Measurements from ENCODE around the gene JAKMIP2. TPM values are rescaled to one million over a fixed set of nuclear protein-coding genes. Genes with fewer than 3 reads are reported as not detected.
A peak's percentile ranks its signal among the peaks of the same experiment; 100 is the strongest.

JAKMIP2 gene
- total and polyA plus RNA-seq, 4 donors, result 0.13 to 1.9 (median 0.42) TPM; not detected in 1

DNA sequence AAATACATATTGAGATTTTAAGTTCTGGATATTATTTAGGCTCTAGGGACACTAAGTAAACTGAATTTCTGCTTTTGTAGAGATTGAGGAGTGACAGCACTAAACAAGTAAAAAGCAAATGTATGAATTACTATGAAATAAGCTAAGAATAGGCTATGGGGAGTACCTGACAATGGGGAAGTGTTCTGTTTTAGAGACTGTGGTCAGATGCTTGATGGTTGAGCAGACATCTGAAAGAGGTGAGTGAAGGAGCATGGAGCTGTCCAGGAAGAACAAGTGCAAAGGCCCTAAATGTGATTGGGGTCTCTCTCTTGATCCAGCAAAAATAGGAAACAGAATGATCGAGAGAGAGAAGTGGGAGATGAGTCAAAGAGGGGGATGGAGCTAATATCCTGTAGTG lies 111.7 kb downstream of the JAKMIP2 start:
- Histone ChIP-seq H3K4me1 (ENCODE audit: control insufficient read depth in 1 of 2, insufficient read depth in 2 of 2, low read length in 2 of 2) (peaks cover 1 to 6% of the 10 kb centered on the region in 2 donors), H3K4me3 (ENCODE audit: low read length in 2 of 2) (no peak overlapping the region), H3K36me3 (ENCODE audit: control insufficient read depth in 1 of 2, insufficient read depth in 2 of 2, low read length in 1 of 2) (no peaks in the 10 kb centered on the region), H3K9me3 (ENCODE audit: control insufficient read depth, low read length) (no peaks in the 10 kb centered on the region), H3K27me3 (ENCODE audit: control insufficient read depth in 1 of 2, insufficient read depth in 2 of 2, low read length in 1 of 2) (no peaks in the 10 kb centered on the region), H3K27ac (ENCODE audit: low read depth in 1 of 2, low read length in 2 of 2) (no peak overlapping the region)
- intact Hi-C loops (cut with DNase I), result no loop called here
- WGBS, 2 donors, result 93 to 100% methylated on average over 1 of the region's 1 CpG
- DNase-seq (no peak), ATAC-seq (ENCODE audit: low FRiP score) (no peak)

GRCh38 chr5:147669169-147669869 lies 113.2 kb downstream of the JAKMIP2 start:
- Histone ChIP-seq H3K27ac (ENCODE audit: low read depth in 1 of 2, low read length in 2 of 2) (no peak overlapping the region), H3K9me3 (ENCODE audit: control insufficient read depth, low read length) (no peaks in the 10 kb centered on the region), H3K36me3 (ENCODE audit: control insufficient read depth in 1 of 2, insufficient read depth in 2 of 2, low read length in 1 of 2) (no peaks in the 10 kb centered on the region), H3K4me3 (ENCODE audit: low read length in 2 of 2) (no peak overlapping the region), H3K4me1 (ENCODE audit: control insufficient read depth in 1 of 2, insufficient read depth in 2 of 2, low read length in 2 of 2) (peaks cover 1 to 6% of the 10 kb centered on the region in 2 donors), H3K27me3 (ENCODE audit: control insufficient read depth in 1 of 2, insufficient read depth in 2 of 2, low read length in 1 of 2) (no peaks in the 10 kb centered on the region)
- WGBS, 2 donors, result 8 to 10% methylated on average over 9 of the region's 9 CpGs
- DNase-seq, result no peak
- intact Hi-C loops (cut with DNase I), result no loop called here
- ATAC-seq (ENCODE audit: low FRiP score), result peak; percentile 24

DNA sequence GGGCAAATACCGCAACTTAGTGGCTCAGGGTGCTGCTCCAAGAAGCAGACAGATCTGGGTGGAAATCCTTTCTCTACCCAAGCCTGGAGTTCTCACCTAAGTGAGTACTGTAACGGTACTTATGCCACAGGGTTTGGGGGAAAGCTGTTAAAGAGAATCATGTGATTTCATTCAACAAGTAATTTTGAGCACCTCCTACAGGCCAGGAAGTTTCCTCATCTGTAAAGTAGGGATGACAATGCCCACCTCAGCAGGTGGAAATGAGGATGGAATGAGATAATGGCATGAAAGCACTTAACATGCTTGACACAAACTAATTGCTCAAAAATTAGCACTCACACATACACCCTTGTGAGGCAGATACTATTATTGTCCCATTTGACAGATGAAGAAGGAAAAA lies 114.1 kb downstream of the JAKMIP2 start:
- H3K27me3 ChIP-seq (ENCODE audit: control insufficient read depth in 1 of 2, insufficient read depth in 2 of 2, low read length in 1 of 2), result no peaks in the 10 kb centered on the region
- H3K27ac ChIP-seq (ENCODE audit: low read depth in 1 of 2, low read length in 2 of 2), result no peak overlapping the region
- intact Hi-C loops (cut with DNase I), result no loop called here
- H3K9me3 ChIP-seq (ENCODE audit: control insufficient read depth, low read length), result no peaks in the 10 kb centered on the region
- H3K4me3 ChIP-seq (ENCODE audit: low read length in 2 of 2), result no peak overlapping the region
- WGBS, 2 donors, result 98% methylated on average over 2 of the region's 2 CpGs
- H3K36me3 ChIP-seq (ENCODE audit: control insufficient read depth in 1 of 2, insufficient read depth in 2 of 2, low read length in 1 of 2), result no peaks in the 10 kb centered on the region
- DNase-seq, result no peak
- H3K4me1 ChIP-seq (ENCODE audit: control insufficient read depth in 1 of 2, insufficient read depth in 2 of 2, low read length in 2 of 2), result peaks cover 1 to 6% of the 10 kb centered on the region in 2 donors
- ATAC-seq (ENCODE audit: low FRiP score), result no peak

DNA sequence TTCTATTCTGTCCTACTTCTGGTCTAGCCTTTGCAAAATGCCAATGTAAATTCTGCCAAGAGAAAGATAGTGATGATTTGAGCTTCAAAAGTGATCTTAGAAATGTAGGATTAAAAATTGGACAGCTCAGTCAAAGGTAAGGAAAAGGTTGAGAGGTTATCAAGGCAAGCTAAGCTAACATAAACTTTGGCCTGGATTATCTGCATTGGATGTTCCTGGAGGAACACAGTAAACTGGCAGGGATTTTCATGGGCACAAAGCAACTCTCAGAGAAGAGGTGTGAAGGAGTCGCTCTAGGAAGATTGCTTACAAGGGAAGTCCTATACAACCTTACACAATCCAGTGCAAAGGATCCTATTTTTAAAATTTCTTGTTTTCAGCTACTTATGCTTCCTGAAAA lies 115.2 kb downstream of the JAKMIP2 start:
- intact Hi-C loops (cut with DNase I), result no loop called here
- no peak for ATAC-seq (ENCODE audit: low FRiP score)
- H3K36me3 ChIP-seq (ENCODE audit: control insufficient read depth in 1 of 2, insufficient read depth in 2 of 2, low read length in 1 of 2), result no peaks in the 10 kb centered on the region
- H3K9me3 ChIP-seq (ENCODE audit: control insufficient read depth, low read length), result no peaks in the 10 kb centered on the region
- H3K27ac ChIP-seq (ENCODE audit: low read depth in 1 of 2, low read length in 2 of 2), result no peak overlapping the region
- WGBS, 2 donors, result 92 to 96% methylated on average over 1 of the region's 1 CpG
- no peak overlapping the region for H3K4me3 ChIP-seq (ENCODE audit: low read length in 2 of 2)
- DNase-seq, result no peak
- peaks cover 1 to 6% of the 10 kb centered on the region in 2 donors for H3K4me1 ChIP-seq (ENCODE audit: control insufficient read depth in 1 of 2, insufficient read depth in 2 of 2, low read length in 2 of 2)
- H3K27me3 ChIP-seq (ENCODE audit: control insufficient read depth in 1 of 2, insufficient read depth in 2 of 2, low read length in 1 of 2), result no peaks in the 10 kb centered on the region

DNA sequence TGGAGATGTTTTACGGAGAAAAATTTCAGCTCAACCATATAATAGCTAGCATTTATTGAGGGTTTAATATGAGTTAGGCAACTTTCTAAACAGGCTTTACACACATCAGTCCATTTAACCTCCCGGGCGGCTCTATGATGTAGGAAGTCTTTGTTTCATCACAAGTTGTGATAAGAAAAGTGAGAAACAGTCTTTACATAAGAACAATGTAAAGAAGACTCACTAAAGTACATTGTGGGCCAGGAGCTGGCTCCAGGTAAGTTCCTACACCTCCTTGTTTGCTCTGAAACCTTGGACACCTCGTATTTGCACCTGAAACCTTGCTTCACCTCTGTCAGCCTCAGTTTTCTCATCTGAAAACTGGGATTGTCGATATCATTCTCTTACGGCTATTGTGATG lies 116.1 kb downstream of the JAKMIP2 start:
- no peaks in the 10 kb centered on the region for H3K36me3 ChIP-seq (ENCODE audit: control insufficient read depth in 1 of 2, insufficient read depth in 2 of 2, low read length in 1 of 2)
- WGBS, 2 donors, result 93 to 94% methylated on average over 6 of the region's 6 CpGs
- no peak for ATAC-seq (ENCODE audit: low FRiP score)
- DNase-seq, result no peak
- intact Hi-C loops (cut with DNase I), result no loop called here
- H3K27me3 ChIP-seq (ENCODE audit: control insufficient read depth in 1 of 2, insufficient read depth in 2 of 2, low read length in 1 of 2), result no peaks in the 10 kb centered on the region
- peaks cover 1 to 6% of the 10 kb centered on the region in 2 donors for H3K4me1 ChIP-seq (ENCODE audit: control insufficient read depth in 1 of 2, insufficient read depth in 2 of 2, low read length in 2 of 2)
- no peak overlapping the region for H3K27ac ChIP-seq (ENCODE audit: low read depth in 1 of 2, low read length in 2 of 2)
- no peak overlapping the region for H3K4me3 ChIP-seq (ENCODE audit: low read length in 2 of 2)
- no peaks in the 10 kb centered on the region for H3K9me3 ChIP-seq (ENCODE audit: control insufficient read depth, low read length)

GRCh38 chr5:147661541-147661940 lies 121.0 kb downstream of the JAKMIP2 start:
- H3K9me3 ChIP-seq (ENCODE audit: control insufficient read depth, low read length), result peaks cover 4% of the 10 kb centered on the region
- H3K4me1 ChIP-seq (ENCODE audit: control insufficient read depth in 1 of 2, insufficient read depth in 2 of 2, low read length in 2 of 2), result no peaks in the 10 kb centered on the region
- no peak overlapping the region for H3K27ac ChIP-seq (ENCODE audit: low read depth in 1 of 2, low read length in 2 of 2)
- no peaks in the 10 kb centered on the region for H3K36me3 ChIP-seq (ENCODE audit: control insufficient read depth in 1 of 2, insufficient read depth in 2 of 2, low read length in 1 of 2)
- DNase-seq (no peak), ATAC-seq (ENCODE audit: low FRiP score) (no peak)
- H3K27me3 ChIP-seq (ENCODE audit: control insufficient read depth in 1 of 2, insufficient read depth in 2 of 2, low read length in 1 of 2), result no peaks in the 10 kb centered on the region
- 81 to 83% methylated on average over 5 of the region's 5 CpGs for WGBS, 2 donors
- H3K4me3 ChIP-seq (ENCODE audit: low read length in 2 of 2), result no peak overlapping the region
- intact Hi-C loops (cut with DNase I), result no loop called here

DNA sequence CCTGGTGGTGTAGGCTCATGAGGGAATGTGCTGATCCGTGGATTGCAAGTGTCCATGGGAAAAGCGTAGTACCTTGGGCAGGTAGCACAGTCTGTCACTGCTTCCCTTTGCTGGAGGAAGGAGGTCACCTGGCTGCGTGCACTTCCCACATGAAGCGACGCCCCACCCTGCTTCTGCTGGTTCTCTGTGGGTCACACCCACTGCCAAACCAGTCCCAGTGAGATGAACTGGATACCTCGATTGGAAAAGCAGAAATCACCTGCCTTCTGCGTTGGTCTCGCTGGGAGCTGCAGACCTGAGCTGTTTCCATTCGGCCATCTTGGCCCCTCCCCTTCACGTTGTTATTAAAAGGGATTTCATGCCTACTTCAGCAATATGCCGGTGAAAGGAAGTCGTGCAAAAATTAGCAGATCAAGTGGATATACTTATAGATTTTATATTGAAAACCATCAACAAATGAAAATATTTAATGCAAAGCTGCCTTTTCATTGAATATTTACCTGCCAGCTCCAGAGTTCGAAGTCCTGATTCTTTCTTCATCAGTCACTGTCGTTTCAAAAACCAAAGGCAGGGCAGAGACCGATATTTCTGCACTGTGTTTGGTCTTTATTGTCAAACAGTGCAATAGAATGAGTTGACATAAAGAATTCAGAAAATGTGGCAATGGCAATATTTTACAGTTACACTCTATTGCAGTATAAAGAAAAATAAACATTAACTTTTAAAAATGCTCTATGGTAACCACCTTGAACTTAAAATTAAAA lies 123.2 kb downstream of the JAKMIP2 start:
- Histone ChIP-seq H3K4me3 (ENCODE audit: low read length in 2 of 2) (no peak overlapping the region), H3K27ac (ENCODE audit: low read depth in 1 of 2, low read length in 2 of 2) (no peak overlapping the region), H3K27me3 (ENCODE audit: control insufficient read depth in 1 of 2, insufficient read depth in 2 of 2, low read length in 1 of 2) (no peaks in the 10 kb centered on the region), H3K9me3 (ENCODE audit: control insufficient read depth, low read length) (peaks cover 4% of the 10 kb centered on the region), H3K4me1 (ENCODE audit: control insufficient read depth in 1 of 2, insufficient read depth in 2 of 2, low read length in 2 of 2) (no peaks in the 10 kb centered on the region), H3K36me3 (ENCODE audit: control insufficient read depth in 1 of 2, insufficient read depth in 2 of 2, low read length in 1 of 2) (no peaks in the 10 kb centered on the region)
- ATAC-seq (ENCODE audit: low FRiP score), result no peak
- intact Hi-C loops (cut with DNase I), result no loop called here
- WGBS, 2 donors, result 62 to 72% methylated on average over 15 of the region's 15 CpGs
- peak in 1 of 2 donors; percentile 22 for DNase-seq

DNA sequence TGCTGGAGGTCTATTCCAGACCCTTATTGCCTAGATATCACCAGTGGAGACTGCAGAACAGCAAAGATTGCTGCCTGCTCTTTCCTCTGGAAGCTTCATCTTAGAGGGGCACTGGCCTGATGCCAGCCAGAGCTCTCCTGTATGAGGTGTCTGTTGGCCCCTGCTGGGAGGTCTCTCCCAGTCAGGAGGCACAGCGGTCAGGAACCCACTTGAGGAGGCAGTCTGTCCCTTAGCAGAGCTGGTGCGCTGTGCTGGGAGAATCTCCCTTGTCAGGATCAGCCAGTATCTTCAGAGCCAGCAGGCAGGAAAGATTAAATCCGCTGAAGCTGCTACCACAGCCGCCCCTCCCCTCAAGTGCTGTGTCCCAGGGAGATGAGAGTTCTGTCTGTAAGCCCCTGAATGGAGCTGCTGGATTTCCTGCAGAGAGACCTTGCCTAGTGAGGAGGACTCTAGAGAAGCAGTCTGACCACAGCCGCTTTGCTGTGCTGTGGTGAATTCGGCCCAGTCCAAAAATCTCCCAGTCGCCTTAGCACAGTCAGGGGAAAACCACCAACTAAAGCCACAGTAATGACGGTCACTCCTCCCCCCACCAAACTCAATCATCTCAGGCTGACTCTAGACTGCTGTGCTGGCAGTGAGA lies 124.1 kb downstream of the JAKMIP2 start:
- 80 to 81% methylated on average over 8 of the region's 8 CpGs for WGBS, 2 donors
- Histone ChIP-seq H3K27me3 (ENCODE audit: control insufficient read depth in 1 of 2, insufficient read depth in 2 of 2, low read length in 1 of 2) (no peaks in the 10 kb centered on the region), H3K36me3 (ENCODE audit: control insufficient read depth in 1 of 2, insufficient read depth in 2 of 2, low read length in 1 of 2) (no peaks in the 10 kb centered on the region), H3K4me1 (ENCODE audit: control insufficient read depth in 1 of 2, insufficient read depth in 2 of 2, low read length in 2 of 2) (no peaks in the 10 kb centered on the region), H3K27ac (ENCODE audit: low read depth in 1 of 2, low read length in 2 of 2) (no peak overlapping the region), H3K9me3 (ENCODE audit: control insufficient read depth, low read length) (peaks cover 4% of the 10 kb centered on the region), H3K4me3 (ENCODE audit: low read length in 2 of 2) (no peak overlapping the region)
- ATAC-seq (ENCODE audit: low FRiP score) (no peak), DNase-seq (no peak)
- intact Hi-C loops (cut with DNase I), result no loop called here
